K562 (cell line): ENCODE results near the gene TALDO1. TPM values are rescaled to one million over a fixed set of nuclear protein-coding genes. Genes with fewer than 3 reads are reported as not detected.

Source experiments
- CHD7 ChIP-seq: fragments of 200-600 bp; sonication (generic); IDR thresholded peaks from one replicate; pipeline ENCODE4 v1.6.1; 2012; ENCODE audit warnings: mild to moderate bottlenecking, low read depth, low read length, inconsistent platforms
- LARP7 ChIP-seq: fragments of 450-650 bp; IDR thresholded peaks from 2 replicates; pipeline ENCODE4 v1.6.1; 2016
- MED1 ChIP-seq: sonication (generic); formaldehyde crosslinking; IDR thresholded peaks from 2 replicates; pipeline ENCODE4 v1.8.1; 2023; ENCODE audit warnings: missing genetic modification reagents, borderline replicate concordance
- MIER1 ChIP-seq: fragments of 450-650 bp; IDR thresholded peaks from 2 replicates; pipeline ENCODE4 v1.6.1; 2016; ENCODE audit warnings: antibody characterized with exemption, mild to moderate bottlenecking, low read depth
- polyA plus RNA-seq, 8 experiments: library from polyadenylated mRNA; depleted of rRNA in 4 of 8; stranded (reverse) in 5 of 8; unstranded in 3 of 8; fragments of >200 nt; fragmentation: Nextera tagmentation in 2 of 8; fragmentation: Illumina TruSeq in 1 of 8; extraction: Ambion mirVana in 2 of 8; extraction: Trizol in 1 of 8; gene quantifications; 2 replicates each; pipeline versions ENCODE4 v1.2.1 to v1.2.3, GENCODE V29; 2011 to 2014; ENCODE audit warnings: inconsistent platforms in 1 of 8, missing spikeins in 1 of 8
- total RNA-seq, 7 experiments: library from RNA; depleted of rRNA in 6 of 7; stranded (reverse); fragments of >200 nt in 6 of 7; fragmentation: Illumina TruSeq in 2 of 7; extraction: Trizol in 2 of 7; gene quantifications; 2 replicates each; pipeline versions ENCODE4 v1.2.1 to v1.2.3, GENCODE V29; 2011 to 2021; ENCODE audit warnings: low replicate concordance in 1 of 7

TALDO1 gene
- total and polyA plus RNA-seq, 9 of the 15 experiments (the other 6 are each of a cell fraction or from before 2014, with no cell fraction given): 260 to 541 (median 441) TPM

DNA sequence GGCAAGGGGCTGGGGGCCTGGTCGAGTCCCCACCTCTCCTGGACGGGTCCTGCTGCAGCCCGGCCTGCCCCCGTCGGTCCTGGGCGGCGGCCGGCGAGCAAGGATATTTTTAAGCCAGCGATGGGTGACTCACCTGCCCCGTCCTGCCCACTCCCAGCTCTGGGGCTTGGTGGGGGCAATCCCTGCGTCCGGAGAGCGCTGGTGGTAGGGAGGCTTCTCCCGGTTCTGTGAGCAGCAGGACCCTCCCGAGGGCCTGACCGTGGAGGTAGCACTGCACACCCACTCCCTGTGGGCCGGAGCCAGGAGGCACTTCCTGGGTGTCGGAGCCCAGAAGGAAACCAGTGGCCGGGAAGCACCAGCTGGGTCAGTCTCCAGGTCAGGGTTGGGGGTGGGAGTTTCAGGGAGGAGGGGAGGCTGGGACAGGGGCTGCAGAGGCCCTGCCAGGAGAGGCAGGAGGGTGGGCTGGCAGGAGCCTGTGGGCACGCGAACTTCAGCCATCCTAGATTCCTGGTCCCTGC lies 40.8 kb upstream of the TALDO1 start (continued):
- TF ChIP-seq CHD7 (no peak), MIER1 (no peak), LARP7 (no peak), MED1 (no peak)
